Tibial nerve (tissue), 4 donors: Measurements from ENCODE around the gene MUC5AC. TPM values are rescaled to one million over a fixed set of nuclear protein-coding genes. Genes with fewer than 3 reads are reported as not detected.

ENCODE experiments used
- DNase-seq, 2 donors: peaks; one replicate each; pipeline ENCODE4 v3.0.0-alpha.2; 2019; ENCODE audit warnings: low spot score in 2 of 2
- H3K27ac ChIP-seq, 4 donors: fragments of 200-600 bp; sonication (generic) in 3 of 4; one replicate each; pipeline ENCODE4 v1.5.1; 2017 to 2019; ENCODE audit warnings: mild to moderate bottlenecking in 1 of 4
- H3K27me3 ChIP-seq, 2 donors: fragments of 200-600 bp; sonication (generic) in 1 of 2; one replicate each; pipeline versions ENCODE4 v1.5.1 to v1.6.0; 2017 to 2019
- H3K36me3 ChIP-seq, 3 donors: fragments of 200-600 bp; sonication (generic); one replicate each; pipeline ENCODE4 v1.5.1; 2018 to 2019
- H3K4me1 ChIP-seq, 4 donors: fragments of 200-600 bp; sonication (generic) in 3 of 4; one replicate each; pipeline ENCODE4 v1.5.1; 2017 to 2019
- H3K4me3 ChIP-seq, 4 donors: fragments of 200-600 bp; sonication (generic) in 3 of 4; one replicate each; pipeline ENCODE4 v1.5.1; 2017 to 2019; ENCODE audit warnings: mild to moderate bottlenecking in 1 of 4, moderate library complexity in 1 of 4
- H3K9me3 ChIP-seq, 4 donors: fragments of 200-600 bp; sonication (generic) in 3 of 4; one replicate each; pipeline ENCODE4 v1.5.1; 2017 to 2019
- CTCF ChIP-seq, 5 experiments: fragments of 200-600 bp in 3 of 5; fragments of 450-650 bp in 2 of 5; sonication (generic) in 3 of 5; IDR thresholded peaks; one replicate each; pipeline ENCODE4 v1.5.1; 2016 to 2019; ENCODE audit warnings: antibody characterized with exemption in 5 of 5, mild to moderate bottlenecking in 3 of 5, moderate library complexity in 2 of 5
- EP300 ChIP-seq, 2 donors: sonication (generic); formaldehyde crosslinking; IDR thresholded peaks; one replicate each; pipeline ENCODE4 v1.6.1; 2017; ENCODE audit warnings: antibody characterized with exemption in 2 of 2, mild to moderate bottlenecking in 1 of 2
- POLR2A ChIP-seq, 2 donors: fragments of 450-650 bp; IDR thresholded peaks; one replicate each; pipeline ENCODE4 v1.6.1; 2017; ENCODE audit warnings: antibody characterized with exemption in 2 of 2, mild to moderate bottlenecking in 2 of 2, moderate library complexity in 2 of 2
- WGBS, 2 donors: methylation state at CpG; one replicate each; pipeline ENCODE4 v1.1.5; 2018; 5-methylcytosine and 5-hydroxymethylcytosine counted together
- total RNA-seq, 4 donors: library from RNA; depleted of rRNA; stranded (reverse); fragments of >200 nt; gene quantifications; one replicate each; pipeline ENCODE4 v1.1.0, GENCODE V29; 2016

MUC5AC gene
- total RNA-seq, 4 donors from 2014 or later = not detected

- Histone ChIP-seq H3K4me3 (no peak overlapping the region), H3K27ac (no peak overlapping the region), H3K4me1 (no peaks in the 10 kb centered on the region), H3K36me3 (no peaks in the 10 kb centered on the region), H3K9me3 (no peaks in the 10 kb centered on the region), H3K27me3 (peaks cover 0 to 23% of the 10 kb centered on the region in 2 donors)
- WGBS, 2 donors = 60 to 63% methylated on average over 23 of the region's 23 CpGs
- DNase-seq = no peak
- TF ChIP-seq EP300 (IDR thresholded peaks at IDR 0.05) (no peak), CTCF (IDR thresholded peaks at IDR 0.05) (no peak), POLR2A (IDR thresholded peaks at IDR 0.05) (no peak)
Observed at GRCh38 chr11:1116666-1117390, 40.9 kb upstream of the MUC5AC start.

GRCh38 chr11:1117992-1118391 is 39.8 kb upstream of the MUC5AC start:
- WGBS, 2 donors = 68 to 79% methylated on average over 6 of the region's 6 CpGs
- no peaks in the 10 kb centered on the region for H3K4me1 ChIP-seq
- H3K27me3 ChIP-seq = peaks cover 0 to 23% of the 10 kb centered on the region in 2 donors
- H3K36me3 ChIP-seq = no peaks in the 10 kb centered on the region
- H3K9me3 ChIP-seq = no peaks in the 10 kb centered on the region
- DNase-seq = no peak
- TF ChIP-seq POLR2A (IDR thresholded peaks at IDR 0.05) = no peak
- TF ChIP-seq CTCF (IDR thresholded peaks at IDR 0.05) = no peak
- no peak for TF ChIP-seq EP300 (IDR thresholded peaks at IDR 0.05)
- H3K4me3 ChIP-seq = no peak overlapping the region
- H3K27ac ChIP-seq = no peak overlapping the region

DNA sequence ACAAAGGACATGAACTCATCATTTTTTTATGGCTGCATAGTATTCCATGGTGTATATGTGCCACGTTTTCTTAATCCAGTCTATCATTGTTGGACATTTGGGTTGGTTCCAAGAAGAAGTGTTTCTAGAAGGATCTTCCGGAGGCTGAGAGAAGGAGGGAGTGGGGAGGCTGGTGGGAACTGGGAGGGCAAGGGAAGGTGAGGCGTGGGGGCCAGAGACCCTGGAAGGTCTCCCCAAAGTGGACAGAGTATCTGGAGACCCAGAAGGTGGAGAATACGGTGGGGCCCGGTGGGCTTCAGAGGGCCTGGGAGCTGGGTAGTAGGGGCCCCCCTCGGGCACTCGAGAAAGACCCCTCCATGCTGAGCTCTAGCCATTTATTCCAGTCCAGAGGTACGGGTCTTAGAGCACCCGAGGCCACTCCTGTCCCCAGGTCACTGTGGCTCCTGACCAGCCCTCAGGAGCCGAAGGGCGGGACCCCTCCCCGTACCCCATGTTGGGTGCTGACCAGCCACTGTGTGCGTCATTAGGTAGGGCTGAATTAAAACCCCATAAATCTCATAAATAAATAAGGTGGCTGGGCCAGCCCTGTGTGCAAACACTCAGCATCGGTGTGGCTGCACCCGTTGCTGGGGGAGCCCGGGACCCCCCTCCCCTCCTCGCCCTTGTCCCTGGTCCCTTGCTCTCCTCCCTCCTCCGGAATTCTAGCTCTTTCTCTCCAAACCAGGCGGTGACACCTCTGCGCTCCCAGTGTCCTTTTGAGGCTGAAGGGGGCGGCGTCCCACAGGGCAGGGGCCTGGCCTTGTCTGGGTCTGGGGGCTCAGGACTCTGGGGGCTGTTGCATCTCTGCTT is 38.8 kb upstream of the MUC5AC start:
- TF ChIP-seq EP300 (IDR thresholded peaks at IDR 0.05) = no peak
- no peak for TF ChIP-seq CTCF (IDR thresholded peaks at IDR 0.05)
- TF ChIP-seq POLR2A (IDR thresholded peaks at IDR 0.05) = no peak
- no peaks in the 10 kb centered on the region for H3K9me3 ChIP-seq
- no peaks in the 10 kb centered on the region for H3K36me3 ChIP-seq
- H3K27me3 ChIP-seq = peaks cover 0 to 23% of the 10 kb centered on the region in 2 donors
- WGBS, 2 donors = 67 to 81% methylated on average over 19 to 21 of the region's 22 CpGs
- no peaks in the 10 kb centered on the region for H3K4me1 ChIP-seq
- no peak overlapping the region for H3K4me3 ChIP-seq
- no peak overlapping the region for H3K27ac ChIP-seq
- DNase-seq = no peak

DNA sequence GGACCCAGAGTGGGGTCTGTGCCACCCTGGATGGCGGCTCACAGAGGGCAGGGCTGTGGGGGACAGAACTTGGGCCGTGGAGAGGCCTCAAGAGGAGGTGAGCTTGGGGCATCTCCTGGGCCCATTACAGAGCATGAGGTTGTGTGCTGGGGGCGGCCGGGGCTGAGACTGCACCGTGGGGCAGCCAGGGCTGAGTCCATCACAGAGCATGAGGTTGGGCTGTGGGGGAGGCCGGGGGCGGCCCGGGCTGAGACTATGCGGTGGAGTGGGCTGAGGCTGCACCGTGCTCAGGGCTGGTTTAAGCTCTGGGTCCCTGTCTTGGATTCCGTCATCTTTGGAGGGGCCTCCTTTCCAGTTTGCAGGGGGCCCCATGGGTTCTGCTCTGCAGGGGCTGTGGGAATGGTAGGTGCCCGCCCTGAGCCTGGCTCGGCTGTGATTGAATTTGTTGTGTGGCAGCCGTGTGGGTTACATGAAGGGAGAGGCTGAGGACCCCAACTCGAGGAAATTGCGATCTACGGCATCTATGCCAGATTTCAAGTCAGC is 38.1 kb upstream of the MUC5AC start:
- Histone ChIP-seq H3K36me3 (no peaks in the 10 kb centered on the region), H3K27me3 (peaks cover 0 to 23% of the 10 kb centered on the region in 2 donors), H3K27ac (no peak overlapping the region), H3K4me1 (no peaks in the 10 kb centered on the region), H3K9me3 (no peaks in the 10 kb centered on the region), H3K4me3 (no peak overlapping the region)
- TF ChIP-seq CTCF (IDR thresholded peaks at IDR 0.05) = no peak
- TF ChIP-seq EP300 (IDR thresholded peaks at IDR 0.05) = no peak
- TF ChIP-seq POLR2A (IDR thresholded peaks at IDR 0.05) = no peak
- 78 to 81% methylated on average over 17 of the region's 17 CpGs for WGBS, 2 donors
- no peak for DNase-seq
